Stomach (tissue), 4 donors: ENCODE results near the gene RNASE13.

Experiments used
- EP300 ChIP-seq: sonication (generic); formaldehyde crosslinking; IDR thresholded peaks from one replicate; pipeline ENCODE4 v1.6.1; 2017; ENCODE audit warnings: antibody characterized with exemption
- POLR2A ChIP-seq, 4 donors: fragments of 450-650 bp; IDR thresholded peaks; one replicate each; pipeline ENCODE4 v1.6.1; 2016; ENCODE audit warnings: antibody characterized with exemption in 4 of 4, control low read depth in 2 of 4, mild to moderate bottlenecking in 1 of 4, moderate library complexity in 1 of 4
- TF ChIP-seq, protein P1 (sequence below), 7 experiments: fragments of 450-650 bp in 4 of 7; fragments of 200-600 bp in 3 of 7; sonication (generic) in 3 of 7; IDR thresholded peaks; one replicate each; pipeline ENCODE4 v1.5.1; 2016 to 2019; ENCODE audit warnings: antibody characterized with exemption in 7 of 7, control low read depth in 2 of 7, mild to moderate bottlenecking in 1 of 7

DNA sequence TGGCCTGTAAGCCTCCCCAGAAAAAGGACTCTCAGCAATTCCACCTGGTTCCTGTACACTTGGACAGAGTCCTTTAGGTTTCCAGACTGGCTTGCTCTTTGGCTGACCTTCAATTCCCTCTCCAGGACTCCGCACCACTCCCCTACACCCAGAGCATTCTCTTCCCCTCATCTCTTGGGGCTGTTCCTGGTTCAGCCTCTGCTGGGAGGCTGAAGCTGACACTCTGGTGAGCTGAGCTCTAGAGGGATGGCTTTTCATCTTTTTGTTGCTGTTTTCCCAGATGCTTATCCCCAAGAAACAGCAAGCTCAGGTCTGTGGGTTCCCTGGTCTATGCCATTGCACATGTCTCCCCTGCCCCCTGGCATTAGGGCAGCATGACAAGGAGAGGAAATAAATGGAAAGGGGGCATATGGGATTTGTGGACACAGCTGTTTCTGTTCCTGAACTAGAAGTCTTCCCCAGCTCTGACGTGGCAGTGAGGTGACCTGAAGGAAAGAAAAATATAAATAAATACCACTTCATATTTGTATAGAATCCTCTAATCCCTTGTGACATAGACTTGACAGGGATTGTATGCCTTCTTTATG lies 8.9 kb upstream of the RNASE13 start:
- TF ChIP-seq, protein P1, sequence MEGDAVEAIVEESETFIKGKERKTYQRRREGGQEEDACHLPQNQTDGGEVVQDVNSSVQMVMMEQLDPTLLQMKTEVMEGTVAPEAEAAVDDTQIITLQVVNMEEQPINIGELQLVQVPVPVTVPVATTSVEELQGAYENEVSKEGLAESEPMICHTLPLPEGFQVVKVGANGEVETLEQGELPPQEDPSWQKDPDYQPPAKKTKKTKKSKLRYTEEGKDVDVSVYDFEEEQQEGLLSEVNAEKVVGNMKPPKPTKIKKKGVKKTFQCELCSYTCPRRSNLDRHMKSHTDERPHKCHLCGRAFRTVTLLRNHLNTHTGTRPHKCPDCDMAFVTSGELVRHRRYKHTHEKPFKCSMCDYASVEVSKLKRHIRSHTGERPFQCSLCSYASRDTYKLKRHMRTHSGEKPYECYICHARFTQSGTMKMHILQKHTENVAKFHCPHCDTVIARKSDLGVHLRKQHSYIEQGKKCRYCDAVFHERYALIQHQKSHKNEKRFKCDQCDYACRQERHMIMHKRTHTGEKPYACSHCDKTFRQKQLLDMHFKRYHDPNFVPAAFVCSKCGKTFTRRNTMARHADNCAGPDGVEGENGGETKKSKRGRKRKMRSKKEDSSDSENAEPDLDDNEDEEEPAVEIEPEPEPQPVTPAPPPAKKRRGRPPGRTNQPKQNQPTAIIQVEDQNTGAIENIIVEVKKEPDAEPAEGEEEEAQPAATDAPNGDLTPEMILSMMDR (IDR thresholded peaks at IDR 0.05): no peak
- TF ChIP-seq POLR2A (IDR thresholded peaks at IDR 0.05) (no peak), EP300 (no peak)
